Neutrophil (primary cell): ENCODE data around the gene ANGPTL7.

ENCODE experiments used
- H3K27ac ChIP-seq: fragments of 200-600 bp; sonication (generic); 2 replicates; pipeline ENCODE4 v1.5.1; 2016; ENCODE audit warnings: mild to moderate bottlenecking, moderate library complexity
- H3K27me3 ChIP-seq: fragments of 200-600 bp; sonication (generic); 2 replicates; pipeline ENCODE4 v1.6.0; 2016; ENCODE audit warnings: mild to moderate bottlenecking
- H3K36me3 ChIP-seq: fragments of 200-600 bp; sonication (generic); 2 replicates; pipeline ENCODE4 v1.5.1; 2017
- H3K4me1 ChIP-seq, 2 experiments: fragments of 200-600 bp in 1 of 2; sonication (generic) in 1 of 2; 1 replicate in 1 of 2; 2 replicates in 1 of 2; pipeline versions ENCODE4 v1.5.1 to v1.6.1; 2013 to 2016; ENCODE audit warnings: low read depth in 1 of 2, low read length in 1 of 2, mild to moderate bottlenecking in 1 of 2, moderate library complexity in 1 of 2; ENCODE audit not compliant: control insufficient read depth in 1 of 2, insufficient read depth in 1 of 2
- H3K4me3 ChIP-seq, 2 experiments: fragments of 200-600 bp in 1 of 2; sonication (generic) in 1 of 2; 1 replicate in 1 of 2; 2 replicates in 1 of 2; pipeline ENCODE4 v1.5.1; 2013 to 2016; ENCODE audit warnings: low read depth in 1 of 2, low read length in 1 of 2, mild to moderate bottlenecking in 1 of 2, moderate library complexity in 1 of 2
- H3K9me3 ChIP-seq: fragments of 200-600 bp; sonication (generic); 2 replicates; pipeline ENCODE4 v1.5.1; 2016
- TF ChIP-seq, protein P1 (sequence below): fragments of 200-600 bp; sonication (generic); IDR thresholded peaks from 2 replicates; pipeline ENCODE4 v1.5.1; 2016; ENCODE audit warnings: antibody characterized with exemption

ANGPTL7 gene

DNA sequence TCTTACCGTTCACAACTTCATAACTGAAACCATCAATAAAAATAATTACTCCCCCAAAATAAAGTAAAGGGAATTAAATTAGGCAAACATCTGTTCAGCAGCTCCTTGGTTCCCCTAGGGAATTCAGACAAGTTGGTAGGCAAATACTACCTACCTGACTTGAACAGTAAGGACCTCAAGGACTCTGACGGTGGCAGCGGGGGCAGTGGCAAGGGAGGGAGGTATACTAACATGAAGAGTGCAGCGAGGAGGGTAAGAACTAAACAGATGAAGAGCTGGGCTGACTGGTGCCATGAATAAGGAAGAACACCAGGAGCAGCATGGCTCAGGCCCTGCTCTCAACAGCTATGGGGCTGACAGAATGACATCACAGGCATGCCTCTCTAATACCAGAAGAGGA, 40.0 kb downstream of the ANGPTL7 start:
- TF ChIP-seq, protein P1, sequence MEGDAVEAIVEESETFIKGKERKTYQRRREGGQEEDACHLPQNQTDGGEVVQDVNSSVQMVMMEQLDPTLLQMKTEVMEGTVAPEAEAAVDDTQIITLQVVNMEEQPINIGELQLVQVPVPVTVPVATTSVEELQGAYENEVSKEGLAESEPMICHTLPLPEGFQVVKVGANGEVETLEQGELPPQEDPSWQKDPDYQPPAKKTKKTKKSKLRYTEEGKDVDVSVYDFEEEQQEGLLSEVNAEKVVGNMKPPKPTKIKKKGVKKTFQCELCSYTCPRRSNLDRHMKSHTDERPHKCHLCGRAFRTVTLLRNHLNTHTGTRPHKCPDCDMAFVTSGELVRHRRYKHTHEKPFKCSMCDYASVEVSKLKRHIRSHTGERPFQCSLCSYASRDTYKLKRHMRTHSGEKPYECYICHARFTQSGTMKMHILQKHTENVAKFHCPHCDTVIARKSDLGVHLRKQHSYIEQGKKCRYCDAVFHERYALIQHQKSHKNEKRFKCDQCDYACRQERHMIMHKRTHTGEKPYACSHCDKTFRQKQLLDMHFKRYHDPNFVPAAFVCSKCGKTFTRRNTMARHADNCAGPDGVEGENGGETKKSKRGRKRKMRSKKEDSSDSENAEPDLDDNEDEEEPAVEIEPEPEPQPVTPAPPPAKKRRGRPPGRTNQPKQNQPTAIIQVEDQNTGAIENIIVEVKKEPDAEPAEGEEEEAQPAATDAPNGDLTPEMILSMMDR, result no peak
- no peak overlapping the region for H3K27ac ChIP-seq
- no peaks in the 10 kb centered on the region for H3K4me1 ChIP-seq
- peaks cover 88% of the 10 kb centered on the region for H3K36me3 ChIP-seq
- no peaks in the 10 kb centered on the region for H3K9me3 ChIP-seq
- no peaks in the 10 kb centered on the region for H3K27me3 ChIP-seq
- H3K4me3 ChIP-seq, result no peak overlapping the region

DNA sequence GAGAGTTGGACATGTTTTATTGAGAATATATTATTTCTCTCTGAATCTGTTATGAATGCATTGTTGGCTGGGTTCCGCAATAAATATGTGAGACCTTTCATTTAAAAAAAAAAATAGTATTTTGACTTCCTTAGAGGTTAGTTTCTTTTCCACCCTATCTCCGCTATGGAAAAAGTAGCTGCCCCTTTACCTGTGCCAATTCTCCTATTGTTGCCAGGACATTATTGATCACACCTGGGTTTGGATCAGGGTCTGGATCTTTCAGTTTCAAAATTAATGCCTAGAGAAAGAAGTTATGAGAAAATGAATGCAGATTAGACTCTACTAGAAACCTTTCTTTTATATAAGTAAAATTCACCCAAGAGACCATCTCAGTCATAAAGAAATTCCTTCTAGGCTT, 44.1 kb downstream of the ANGPTL7 start:
- TF ChIP-seq, protein P1, result no peak
- H3K27me3 ChIP-seq, result no peaks in the 10 kb centered on the region
- H3K9me3 ChIP-seq, result no peaks in the 10 kb centered on the region
- peaks cover 97% of the 10 kb centered on the region for H3K36me3 ChIP-seq
- H3K4me3 ChIP-seq, result no peak overlapping the region
- H3K4me1 ChIP-seq, result no peaks in the 10 kb centered on the region
- no peak overlapping the region for H3K27ac ChIP-seq

GRCh38 chr1:11237356-11237755, 48.2 kb downstream of the ANGPTL7 start:
- H3K4me1 ChIP-seq, result no peaks in the 10 kb centered on the region
- no peaks in the 10 kb centered on the region for H3K9me3 ChIP-seq
- TF ChIP-seq, protein P1, result no peak
- H3K27me3 ChIP-seq, result no peaks in the 10 kb centered on the region
- no peak overlapping the region for H3K27ac ChIP-seq
- H3K36me3 ChIP-seq, result peaks cover 97% of the 10 kb centered on the region
- no peak overlapping the region for H3K4me3 ChIP-seq

DNA sequence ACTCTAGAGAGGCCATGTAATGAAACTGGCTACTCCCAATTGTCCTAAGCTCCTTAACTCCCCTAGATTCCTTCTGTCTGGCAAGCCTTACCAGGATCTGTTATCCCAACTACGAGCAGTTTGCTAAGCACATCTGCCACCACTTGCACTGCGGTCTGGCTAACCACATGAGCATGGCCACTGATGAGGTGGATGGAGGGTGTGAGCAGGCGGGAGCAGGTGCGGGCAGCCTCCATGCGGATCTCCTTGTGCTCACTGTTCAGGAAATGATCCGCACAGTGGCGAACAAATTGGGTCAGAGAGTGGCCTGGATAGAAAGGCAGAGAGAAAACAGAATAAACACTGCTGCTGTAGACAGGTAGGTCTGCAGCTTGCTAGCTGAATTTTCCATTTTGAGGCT, 49.2 kb downstream of the ANGPTL7 start:
- Histone ChIP-seq H3K27me3 (no peaks in the 10 kb centered on the region), H3K4me1 (no peaks in the 10 kb centered on the region), H3K36me3 (peaks cover 97% of the 10 kb centered on the region), H3K27ac (no peak overlapping the region), H3K9me3 (no peaks in the 10 kb centered on the region), H3K4me3 (no peak overlapping the region)
- TF ChIP-seq, protein P1, result no peak

GRCh38 chr1:11245248-11245647, 56.1 kb downstream of the ANGPTL7 start:
- TF ChIP-seq, protein P1, result no peak
- peaks cover 81% of the 10 kb centered on the region for H3K36me3 ChIP-seq
- H3K9me3 ChIP-seq, result no peaks in the 10 kb centered on the region
- no peaks in the 10 kb centered on the region for H3K27me3 ChIP-seq
- H3K27ac ChIP-seq, result no peak overlapping the region
- no peaks in the 10 kb centered on the region for H3K4me1 ChIP-seq
- no peak overlapping the region for H3K4me3 ChIP-seq
